Omental fat pad (tissue), 4 donors: ENCODE measurements around the gene TRHDE. TPM values are rescaled to one million over a fixed set of nuclear protein-coding genes. Genes with fewer than 3 reads are reported as not detected.

Source experiments
- ATAC-seq: fragments of 150-250 bp; one replicate; pipeline ENCODE4 v1.9.1; 2016; ENCODE audit warnings: mild to moderate bottlenecking, moderate library complexity; ENCODE audit not compliant: low FRiP score
- DNase-seq: peaks from one replicate; pipeline ENCODE4 v3.0.0-alpha.2; 2019; ENCODE audit warnings: low spot score
- CTCF ChIP-seq, 3 donors: fragments of 450-650 bp; IDR thresholded peaks; one replicate each; pipeline ENCODE4 v1.5.1; 2016 to 2017; ENCODE audit warnings: antibody characterized with exemption in 3 of 3, mild to moderate bottlenecking in 3 of 3, moderate library complexity in 2 of 3
- total RNA-seq, 4 donors: library from RNA; depleted of rRNA; stranded (reverse); fragments of >200 nt; gene quantifications; one replicate each; pipeline ENCODE4 v1.1.0, GENCODE V29; 2016

TRHDE gene
- total RNA-seq, 4 donors from 2014 or later: 12.8 to 34.8 (median 14.8) TPM

DNA sequence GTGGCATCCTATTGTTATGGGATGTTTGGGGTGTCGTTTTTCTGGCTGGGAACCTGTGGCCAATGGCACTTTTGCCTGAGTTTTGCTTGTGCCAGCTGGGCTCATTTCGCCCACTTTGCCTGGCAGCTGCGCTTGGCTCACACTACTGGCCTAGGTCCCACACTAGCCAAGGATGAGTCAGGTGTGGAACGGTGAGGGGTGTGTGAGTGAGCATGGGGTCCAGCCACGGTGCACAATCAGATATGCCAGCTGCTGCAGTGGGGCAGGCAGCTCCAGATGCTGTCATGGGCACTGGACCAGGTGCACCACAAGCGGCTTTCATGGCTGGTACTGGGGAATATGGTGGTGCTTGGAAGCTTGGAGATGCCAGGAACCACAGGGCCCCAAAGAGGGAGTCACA, 21.5 kb downstream of the TRHDE start:
- no peak for ATAC-seq
- no peak for TF ChIP-seq CTCF (IDR thresholded peaks at IDR 0.05)
- no peak for DNase-seq

GRCh38 chr12:72295101-72295500, 22.9 kb downstream of the TRHDE start:
- ATAC-seq: no peak
- no peak for DNase-seq
- TF ChIP-seq CTCF (IDR thresholded peaks at IDR 0.05): no peak

GRCh38 chr12:72295744-72296143, 23.6 kb downstream of the TRHDE start:
- no peak for DNase-seq
- no peak for ATAC-seq
- no peak for TF ChIP-seq CTCF (IDR thresholded peaks at IDR 0.05)

DNA sequence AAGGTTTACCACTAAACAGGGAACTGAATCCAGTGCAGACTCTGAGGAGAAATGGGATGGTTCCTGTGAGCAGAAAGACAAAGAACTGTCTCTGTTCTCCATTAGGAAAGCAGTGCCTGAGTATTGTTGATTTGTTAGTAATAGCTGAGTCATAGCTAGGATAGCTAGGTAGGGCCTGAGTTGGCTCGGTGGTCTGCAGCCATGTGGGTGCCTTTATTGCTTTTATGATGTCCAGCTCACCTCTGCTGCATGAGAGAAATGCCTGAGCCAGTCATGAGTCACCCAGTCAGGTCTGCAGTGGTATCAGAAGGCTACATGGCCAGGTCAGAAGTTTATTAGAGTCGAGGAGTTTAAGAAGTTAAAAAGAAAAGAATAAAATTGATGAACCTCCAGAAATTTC, 24.2 kb downstream of the TRHDE start:
- no peak for TF ChIP-seq CTCF (IDR thresholded peaks at IDR 0.05)
- no peak for DNase-seq
- no peak for ATAC-seq

DNA sequence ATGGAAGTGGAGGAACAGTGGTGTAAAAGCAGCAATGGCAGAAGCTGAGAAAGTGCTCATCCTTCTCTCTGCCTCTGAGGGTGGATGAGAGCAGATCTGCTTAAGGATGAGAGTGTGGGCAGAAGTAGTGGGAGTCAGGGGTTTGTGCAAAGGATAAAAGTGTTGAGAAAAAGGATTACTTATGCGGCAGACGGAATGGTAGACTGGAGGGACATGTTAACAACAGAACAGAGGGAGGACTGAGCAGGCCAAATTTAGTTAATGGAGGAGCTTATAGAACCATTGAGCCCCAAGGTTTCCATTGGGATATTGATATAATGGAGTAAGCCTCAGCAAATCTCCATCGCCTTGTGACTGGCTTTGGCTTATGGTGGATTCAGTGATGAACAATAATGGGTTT, 25.5 kb downstream of the TRHDE start:
- DNase-seq (no peak), ATAC-seq (no peak)
- TF ChIP-seq CTCF (IDR thresholded peaks at IDR 0.05): no peak

DNA sequence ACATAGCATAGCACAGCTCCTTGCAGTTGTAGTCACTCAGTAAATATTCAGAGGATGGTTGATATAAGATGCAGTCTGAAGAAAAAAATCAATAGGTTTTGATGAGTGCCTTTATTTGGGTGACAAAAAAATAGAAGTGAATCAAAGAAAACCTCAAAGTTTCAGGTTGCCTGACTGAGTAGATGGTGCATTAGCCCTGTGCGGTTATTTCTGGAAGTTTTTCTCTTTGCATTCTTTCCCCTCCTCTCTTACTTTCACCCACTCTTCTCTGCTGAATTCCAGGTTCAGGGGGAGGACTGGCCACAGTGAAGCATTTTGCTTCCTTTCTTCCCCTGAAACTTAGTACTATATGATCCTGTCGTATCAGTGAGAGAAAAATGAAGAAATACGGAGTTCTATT, 28.6 kb downstream of the TRHDE start:
- DNase-seq (no peak), ATAC-seq (no peak)
- no peak for TF ChIP-seq CTCF (IDR thresholded peaks at IDR 0.05)

GRCh38 chr12:72304751-72305150, 32.6 kb downstream of the TRHDE start:
- DNase-seq: no peak
- TF ChIP-seq CTCF (IDR thresholded peaks at IDR 0.05): no peak
- no peak for ATAC-seq
